ENCODE results near the gene IL1RL1.
A peak's percentile ranks its signal among the peaks of the same experiment; 100 is the strongest.

Gene IL1RL1

DNA sequence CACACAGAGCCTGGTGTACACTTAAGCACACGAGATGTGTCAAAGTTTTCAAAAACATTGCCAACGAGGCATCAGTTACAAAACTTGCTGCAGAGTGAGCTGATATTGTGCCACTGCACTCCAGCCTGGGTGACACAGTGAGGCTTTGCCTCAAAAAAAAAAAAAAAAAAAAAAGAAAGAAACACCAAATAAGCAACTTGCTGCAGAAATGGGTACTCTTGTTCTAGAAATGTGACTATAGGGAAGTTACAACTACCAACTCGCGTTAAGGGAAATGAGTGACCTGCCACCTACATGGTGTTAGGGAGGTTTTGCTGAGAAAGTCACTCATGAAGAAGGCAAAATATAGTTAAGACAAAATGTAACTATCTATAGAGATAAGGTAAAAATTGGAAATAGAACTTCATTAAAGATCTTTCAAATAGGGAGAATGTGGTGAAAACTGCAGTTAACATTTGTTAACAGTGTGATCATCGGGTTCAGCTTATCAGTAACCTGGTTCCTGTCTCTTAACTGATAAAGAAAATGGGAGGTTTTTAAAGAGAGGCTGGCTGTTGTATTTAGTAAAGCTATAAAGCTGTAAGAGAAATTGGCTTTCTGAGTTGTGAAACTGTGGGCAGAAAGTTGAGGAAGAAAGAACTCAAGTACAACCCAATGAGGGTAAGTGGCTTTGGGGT is at the start of gene IL1RL1:
Gene IL1RL1, plus strand, starts transcription at position 600 of the 677 bp plus-strand sequence. CDS start 26,702 bp downstream, outside the sequence.
- H3K4me1 ChIP-seq (ENCODE audit: control insufficient read depth, insufficient read depth, low read length, unreplicated experiment), result peaks cover 35% of the 10 kb centered on the region
- H2AFZ ChIP-seq (ENCODE audit: low read length, unreplicated experiment), result peak within 1 kb of the TSS; percentile 38
- H3K36me3 ChIP-seq (ENCODE audit: insufficient read depth, low read length), result no peaks in the 10 kb centered on the region
- no peak within 1 kb of the TSS for H3K4me3 ChIP-seq (ENCODE audit: low read depth, low read length)
- H3K79me2 ChIP-seq (ENCODE audit: control insufficient read depth, insufficient read depth, low read length, unreplicated experiment), result no peaks in the 10 kb centered on the region
- peak within 1 kb of the TSS; percentile 77 for H3K27ac ChIP-seq (ENCODE audit: low read depth, low read length)
- H3K27me3 ChIP-seq (ENCODE audit: insufficient read depth, low read length), result no peaks in the 10 kb centered on the region

GRCh38 chr2:102262216-102263129 is 48.9 kb upstream of the IL1RL1 start:
- H3K27ac ChIP-seq (ENCODE audit: low read depth, low read length), result no peak overlapping the region
- no peak overlapping the region for H3K4me3 ChIP-seq (ENCODE audit: low read depth, low read length)
- no peak overlapping the region for H2AFZ ChIP-seq (ENCODE audit: low read length, unreplicated experiment)
- no peaks in the 10 kb centered on the region for H3K36me3 ChIP-seq (ENCODE audit: insufficient read depth, low read length)
- no peaks in the 10 kb centered on the region for H3K79me2 ChIP-seq (ENCODE audit: control insufficient read depth, insufficient read depth, low read length, unreplicated experiment)
- H3K27me3 ChIP-seq (ENCODE audit: insufficient read depth, low read length), result no peaks in the 10 kb centered on the region
- peaks cover 16% of the 10 kb centered on the region for H3K4me1 ChIP-seq (ENCODE audit: control insufficient read depth, insufficient read depth, low read length, unreplicated experiment)

- no peak overlapping the region for H3K27ac ChIP-seq (ENCODE audit: low read depth, low read length)
- H3K4me3 ChIP-seq (ENCODE audit: low read depth, low read length), result no peak overlapping the region
- H2AFZ ChIP-seq (ENCODE audit: low read length, unreplicated experiment), result no peak overlapping the region
- no peaks in the 10 kb centered on the region for H3K79me2 ChIP-seq (ENCODE audit: control insufficient read depth, insufficient read depth, low read length, unreplicated experiment)
- H3K27me3 ChIP-seq (ENCODE audit: insufficient read depth, low read length), result no peaks in the 10 kb centered on the region
- H3K4me1 ChIP-seq (ENCODE audit: control insufficient read depth, insufficient read depth, low read length, unreplicated experiment), result no peaks in the 10 kb centered on the region
- no peaks in the 10 kb centered on the region for H3K36me3 ChIP-seq (ENCODE audit: insufficient read depth, low read length)
Observed at GRCh38 chr2:102264952-102265351, 46.4 kb upstream of the IL1RL1 start.

DNA sequence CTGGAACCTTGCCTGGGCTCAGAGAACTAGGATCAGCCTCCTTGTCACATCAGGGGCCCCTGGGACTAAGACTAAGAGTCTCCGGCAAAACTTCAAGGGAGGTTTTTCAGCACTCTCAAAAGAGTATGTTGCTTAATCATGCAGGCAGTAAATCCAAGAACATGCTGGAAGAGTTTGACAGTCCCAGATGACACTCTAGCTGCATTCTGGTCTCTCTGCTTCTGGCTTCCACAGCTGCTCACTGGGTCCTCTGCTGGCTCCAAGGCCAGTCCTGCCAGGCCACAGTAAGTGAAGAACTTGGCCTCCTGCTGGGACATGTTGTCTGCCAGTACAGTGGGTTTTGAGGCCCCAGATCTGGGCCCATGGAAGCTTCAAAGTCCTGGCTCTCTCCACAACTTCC is 45.2 kb upstream of the IL1RL1 start:
- H2AFZ ChIP-seq (ENCODE audit: low read length, unreplicated experiment), result no peak overlapping the region
- H3K27me3 ChIP-seq (ENCODE audit: insufficient read depth, low read length), result no peaks in the 10 kb centered on the region
- no peaks in the 10 kb centered on the region for H3K4me1 ChIP-seq (ENCODE audit: control insufficient read depth, insufficient read depth, low read length, unreplicated experiment)
- H3K27ac ChIP-seq (ENCODE audit: low read depth, low read length), result no peak overlapping the region
- H3K36me3 ChIP-seq (ENCODE audit: insufficient read depth, low read length), result no peaks in the 10 kb centered on the region
- H3K79me2 ChIP-seq (ENCODE audit: control insufficient read depth, insufficient read depth, low read length, unreplicated experiment), result no peaks in the 10 kb centered on the region
- H3K4me3 ChIP-seq (ENCODE audit: low read depth, low read length), result no peak overlapping the region

GRCh38 chr2:102267774-102268173 is 43.6 kb upstream of the IL1RL1 start:
- no peak overlapping the region for H3K4me3 ChIP-seq (ENCODE audit: low read depth, low read length)

GRCh38 chr2:102268510-102269199 is 42.7 kb upstream of the IL1RL1 start:
- H3K79me2 ChIP-seq (ENCODE audit: control insufficient read depth, insufficient read depth, low read length, unreplicated experiment), result no peaks in the 10 kb centered on the region
- no peaks in the 10 kb centered on the region for H3K4me1 ChIP-seq (ENCODE audit: control insufficient read depth, insufficient read depth, low read length, unreplicated experiment)

More at GRCh38 chr2:102267774-102268173, 43.6 kb upstream of the IL1RL1 start:
- no peak overlapping the region for H3K27ac ChIP-seq (ENCODE audit: low read depth, low read length)
- no peaks in the 10 kb centered on the region for H3K79me2 ChIP-seq (ENCODE audit: control insufficient read depth, insufficient read depth, low read length, unreplicated experiment)
- H3K4me1 ChIP-seq (ENCODE audit: control insufficient read depth, insufficient read depth, low read length, unreplicated experiment), result no peaks in the 10 kb centered on the region
- no peak overlapping the region for H2AFZ ChIP-seq (ENCODE audit: low read length, unreplicated experiment)
- no peaks in the 10 kb centered on the region for H3K27me3 ChIP-seq (ENCODE audit: insufficient read depth, low read length)
- H3K36me3 ChIP-seq (ENCODE audit: insufficient read depth, low read length), result no peaks in the 10 kb centered on the region

DNA sequence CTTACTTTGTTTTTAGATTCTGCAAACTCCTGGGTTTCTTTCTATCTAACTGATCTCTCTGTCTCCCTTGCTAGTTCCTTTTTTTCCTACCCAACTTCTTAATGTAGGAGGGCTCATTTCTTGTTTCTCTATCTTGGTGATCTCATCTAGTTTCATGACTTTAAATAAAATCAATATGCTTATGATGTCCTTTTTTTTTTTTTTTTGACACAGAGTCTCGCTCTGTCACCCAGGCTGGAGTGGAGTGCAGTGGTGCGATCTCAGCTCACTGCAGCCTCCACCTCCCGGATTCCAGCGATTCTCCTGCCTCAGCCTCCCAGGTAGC is 42.2 kb upstream of the IL1RL1 start:
- Histone ChIP-seq H3K4me3 (ENCODE audit: low read depth, low read length) (no peak overlapping the region), H2AFZ (ENCODE audit: low read length, unreplicated experiment) (no peak overlapping the region), H3K4me1 (ENCODE audit: control insufficient read depth, insufficient read depth, low read length, unreplicated experiment) (no peaks in the 10 kb centered on the region), H3K27me3 (ENCODE audit: insufficient read depth, low read length) (no peaks in the 10 kb centered on the region), H3K27ac (ENCODE audit: low read depth, low read length) (no peak overlapping the region), H3K36me3 (ENCODE audit: insufficient read depth, low read length) (no peaks in the 10 kb centered on the region), H3K79me2 (ENCODE audit: control insufficient read depth, insufficient read depth, low read length, unreplicated experiment) (no peaks in the 10 kb centered on the region)

More at GRCh38 chr2:102268510-102269199, 42.7 kb upstream of the IL1RL1 start:
- Histone ChIP-seq H2AFZ (ENCODE audit: low read length, unreplicated experiment) (no peak overlapping the region), H3K4me3 (ENCODE audit: low read depth, low read length) (no peak overlapping the region), H3K27me3 (ENCODE audit: insufficient read depth, low read length) (no peaks in the 10 kb centered on the region), H3K36me3 (ENCODE audit: insufficient read depth, low read length) (no peaks in the 10 kb centered on the region), H3K27ac (ENCODE audit: low read depth, low read length) (no peak overlapping the region)

GRCh38 chr2:102271844-102272243 is 39.5 kb upstream of the IL1RL1 start:
- H3K4me3 ChIP-seq (ENCODE audit: low read depth, low read length), result no peak overlapping the region
- H3K27ac ChIP-seq (ENCODE audit: low read depth, low read length), result no peak overlapping the region
- no peaks in the 10 kb centered on the region for H3K36me3 ChIP-seq (ENCODE audit: insufficient read depth, low read length)
- no peak overlapping the region for H2AFZ ChIP-seq (ENCODE audit: low read length, unreplicated experiment)
- H3K27me3 ChIP-seq (ENCODE audit: insufficient read depth, low read length), result peaks cover 1% of the 10 kb centered on the region; the same call in 1 of the 2 replicates
- no peaks in the 10 kb centered on the region for H3K4me1 ChIP-seq (ENCODE audit: control insufficient read depth, insufficient read depth, low read length, unreplicated experiment)
- no peaks in the 10 kb centered on the region for H3K79me2 ChIP-seq (ENCODE audit: control insufficient read depth, insufficient read depth, low read length, unreplicated experiment)

- Histone ChIP-seq H3K4me3 (ENCODE audit: low read depth, low read length) (no peak overlapping the region), H3K27me3 (ENCODE audit: insufficient read depth, low read length) (peaks cover 3% of the 10 kb centered on the region)
Observed at GRCh38 chr2:102273619-102274211, 37.6 kb upstream of the IL1RL1 start.

DNA sequence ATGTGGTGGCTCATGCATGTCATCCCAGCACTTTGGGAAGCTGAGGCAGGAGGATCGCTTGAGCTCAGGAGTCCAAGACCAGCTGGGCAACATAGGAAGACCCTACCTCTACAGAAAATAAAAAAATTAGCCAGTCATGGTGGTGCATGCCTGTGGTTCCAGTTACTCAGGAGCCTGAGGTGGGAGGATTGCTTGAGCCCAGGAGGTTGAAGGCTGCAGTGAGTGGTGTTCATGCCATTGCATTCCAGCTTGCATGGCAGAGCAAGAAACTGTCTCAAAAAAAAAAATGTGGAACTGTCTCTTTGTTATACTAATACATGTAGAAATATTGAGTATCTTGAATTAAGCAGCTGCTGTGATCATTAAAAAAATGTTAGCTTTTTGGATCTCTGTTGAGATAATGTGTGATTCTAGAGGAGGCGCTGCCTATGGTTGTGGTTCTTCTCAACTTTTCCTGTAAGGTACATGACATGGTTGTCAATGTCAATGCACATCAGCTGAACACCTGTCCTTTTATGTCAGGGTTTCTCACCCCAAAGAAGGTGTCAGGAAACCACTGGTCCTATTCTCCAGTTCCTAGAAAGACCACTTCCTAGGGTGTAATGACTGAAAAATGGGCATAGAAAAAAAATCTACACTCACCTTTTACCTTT is 34.7 kb upstream of the IL1RL1 start:
- H3K36me3 ChIP-seq (ENCODE audit: insufficient read depth, low read length), result no peaks in the 10 kb centered on the region
- peaks cover 3% of the 10 kb centered on the region for H3K27me3 ChIP-seq (ENCODE audit: insufficient read depth, low read length)
- no peak overlapping the region for H2AFZ ChIP-seq (ENCODE audit: low read length, unreplicated experiment)
- no peak overlapping the region for H3K4me3 ChIP-seq (ENCODE audit: low read depth, low read length)
- no peaks in the 10 kb centered on the region for H3K79me2 ChIP-seq (ENCODE audit: control insufficient read depth, insufficient read depth, low read length, unreplicated experiment)
- H3K27ac ChIP-seq (ENCODE audit: low read depth, low read length), result no peak overlapping the region
- H3K4me1 ChIP-seq (ENCODE audit: control insufficient read depth, insufficient read depth, low read length, unreplicated experiment), result no peaks in the 10 kb centered on the region

More at GRCh38 chr2:102273619-102274211, 37.6 kb upstream of the IL1RL1 start:
- peak overlapping the region; percentile 12; the same call in 1 of the 2 replicates for H3K27ac ChIP-seq (ENCODE audit: low read depth, low read length)
- H3K36me3 ChIP-seq (ENCODE audit: insufficient read depth, low read length), result no peaks in the 10 kb centered on the region
- H3K79me2 ChIP-seq (ENCODE audit: control insufficient read depth, insufficient read depth, low read length, unreplicated experiment), result no peaks in the 10 kb centered on the region
- H3K4me1 ChIP-seq (ENCODE audit: control insufficient read depth, insufficient read depth, low read length, unreplicated experiment), result no peaks in the 10 kb centered on the region
- no peak overlapping the region for H2AFZ ChIP-seq (ENCODE audit: low read length, unreplicated experiment)
